GM12892 (cell line): ENCODE data around the gene ANKS1A.

ENCODE experiments used
- POLR2A ChIP-seq: IDR thresholded peaks from 2 replicates; pipeline ENCODE4 v1.6.1; 2011; ENCODE audit warnings: low read depth, low read length, control low read depth
- POLR2AphosphoS5 ChIP-seq: IDR thresholded peaks from 2 replicates; pipeline ENCODE4 v1.6.1; 2011; ENCODE audit warnings: low read depth, low read length, control low read depth
- TAF1 ChIP-seq: IDR thresholded peaks from 2 replicates; pipeline ENCODE4 v1.6.1; 2011; ENCODE audit warnings: low read depth, mild to moderate bottlenecking, control low read depth, low read length, borderline replicate concordance

DNA sequence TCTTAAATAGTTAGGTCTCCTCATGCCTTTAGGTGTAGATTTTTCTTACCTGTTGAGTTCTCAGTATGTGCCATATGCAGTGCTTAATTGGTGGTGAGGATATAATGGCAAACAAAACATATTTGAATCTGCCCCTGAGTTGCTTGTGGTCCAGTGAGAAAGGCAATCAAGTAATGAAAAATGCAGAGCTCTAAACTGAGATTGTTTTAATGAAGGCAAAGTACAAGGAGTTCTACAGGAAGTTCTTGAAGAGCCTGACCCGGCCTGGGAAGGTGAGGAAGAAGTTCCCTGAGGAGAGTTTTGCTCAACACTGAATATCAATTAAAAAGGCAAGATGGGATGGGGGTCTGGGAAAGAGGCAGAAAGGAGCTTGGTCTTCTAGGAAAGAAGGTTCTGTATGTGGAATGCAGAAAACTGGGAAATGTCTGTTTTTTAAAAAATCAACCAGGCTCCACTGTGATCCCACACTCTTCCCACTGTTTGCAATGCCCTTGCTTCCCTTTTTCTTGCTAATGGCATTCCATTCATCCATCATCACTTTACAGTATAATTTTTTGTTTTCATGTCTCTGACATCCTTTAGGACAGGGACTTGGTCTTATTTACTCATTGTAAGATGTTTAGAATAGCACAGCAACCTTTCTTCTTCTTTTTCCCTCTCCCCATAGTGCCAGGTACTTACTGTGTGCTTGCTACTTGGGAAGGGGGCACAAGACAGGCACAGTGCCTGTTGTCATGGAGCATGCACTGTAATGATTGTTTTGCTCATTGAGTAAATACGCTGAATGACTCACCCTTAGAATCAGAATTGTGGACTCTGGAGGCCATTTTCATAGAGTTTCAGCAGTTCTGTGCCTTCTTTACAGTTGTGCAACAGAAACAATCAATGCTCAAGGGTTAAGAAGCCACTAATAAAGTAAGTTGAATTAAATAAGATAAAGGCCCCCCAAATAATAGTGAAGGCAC is 64.3 kb downstream of the ANKS1A start:
- TF ChIP-seq POLR2A (no peak), POLR2AphosphoS5 (no peak), TAF1 (no peak)
